Endometrial microvascular endothelial cells (primary cell): Measurements from ENCODE around the gene FAM111A. TPM values are rescaled to one million over a fixed set of nuclear protein-coding genes. Genes with fewer than 3 reads are reported as not detected.

Experiments used
- in situ Hi-C: cut with HindIII; loops from 2 replicates; pipeline ENCODE4 v1.10.0; 2017; ENCODE audit warnings: low sequenced_read_pairs, low pct_unique_long_range_greater_than_20kb; ENCODE audit errors: inconsistent ontology term
- total RNA-seq: library from RNA; depleted of rRNA; stranded (reverse); fragments of >200 nt; gene quantifications from one replicate; pipeline ENCODE4 v1.2.3, GENCODE V29; 2015; ENCODE audit errors: inconsistent ontology term

FAM111A gene
- total RNA-seq, 1 donor from 2014 or later: 61.5 TPM

DNA sequence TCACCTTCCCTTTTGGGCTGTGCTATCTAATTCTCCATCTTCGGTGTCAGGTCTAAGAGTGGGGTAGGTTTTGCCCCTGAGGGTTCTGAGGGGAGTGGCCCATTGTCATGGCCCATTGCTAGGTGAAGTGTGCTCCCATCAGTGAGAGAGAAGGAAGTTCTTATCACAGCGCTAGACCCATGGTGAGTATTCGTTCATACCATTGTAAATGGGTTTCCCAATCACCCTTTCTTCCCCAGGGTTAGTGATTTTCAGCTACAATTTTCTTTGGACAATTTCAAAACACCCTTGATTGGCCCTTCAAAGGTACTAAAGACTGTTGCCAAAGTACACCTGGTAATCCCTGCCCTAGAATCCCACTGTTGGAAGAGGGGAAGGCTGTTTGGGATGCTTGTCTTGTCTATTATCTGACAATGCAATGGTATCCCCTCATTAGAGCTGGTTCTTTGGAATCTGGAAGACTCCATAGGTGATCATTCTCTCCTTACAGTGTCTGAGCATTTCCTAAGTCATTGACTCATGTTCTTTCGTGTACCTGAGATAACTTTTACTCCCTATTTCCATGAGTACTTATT lies 49.9 kb downstream of the FAM111A start:
- in situ Hi-C loops: no loop called here

DNA sequence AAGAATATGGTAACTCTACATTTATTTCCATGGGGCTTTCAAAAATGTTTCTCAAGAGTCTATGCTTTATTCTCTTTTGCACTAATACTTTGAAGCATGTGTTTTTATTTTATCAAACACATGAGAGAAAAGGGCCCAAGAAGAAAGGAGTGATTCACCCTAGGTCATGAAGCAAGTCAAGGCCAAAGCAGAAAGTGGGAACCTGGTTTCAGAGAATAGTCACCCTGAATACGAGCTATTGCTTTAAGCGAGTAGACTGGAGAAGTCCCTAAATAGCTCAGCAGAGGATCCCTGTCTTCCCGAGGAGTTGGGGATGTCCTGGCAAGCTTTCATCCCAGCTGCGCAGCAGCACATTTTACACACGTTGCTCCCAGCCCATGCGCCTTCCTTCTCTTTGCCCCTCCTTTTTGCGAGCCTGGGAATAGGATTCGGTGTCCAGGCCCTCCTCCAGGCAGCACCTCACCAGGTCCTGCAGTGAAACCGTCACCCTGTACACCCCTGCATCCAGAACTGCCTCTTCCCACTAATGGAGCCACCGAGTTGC lies 51.0 kb downstream of the FAM111A start:
- in situ Hi-C loops: no loop called here

DNA sequence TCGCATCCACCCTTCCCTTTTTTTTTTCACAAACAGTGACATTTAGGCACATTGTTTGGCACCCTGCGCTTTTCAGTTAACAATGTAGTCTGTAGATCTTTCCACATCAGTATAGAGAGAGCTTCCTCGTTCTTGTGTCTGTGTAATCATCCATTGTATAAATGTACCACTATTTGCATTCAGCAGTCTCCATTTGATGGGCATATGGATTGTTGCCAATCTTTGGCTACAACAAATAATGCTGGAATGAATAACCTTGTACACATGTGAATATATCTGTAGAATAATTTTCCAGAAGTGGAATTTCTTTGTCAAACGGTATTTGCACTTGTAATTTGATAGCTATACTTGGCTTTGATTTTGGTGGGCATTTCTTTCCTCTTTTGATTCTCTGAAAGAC lies 52.9 kb downstream of the FAM111A start:
- in situ Hi-C loops: no loop called here

DNA sequence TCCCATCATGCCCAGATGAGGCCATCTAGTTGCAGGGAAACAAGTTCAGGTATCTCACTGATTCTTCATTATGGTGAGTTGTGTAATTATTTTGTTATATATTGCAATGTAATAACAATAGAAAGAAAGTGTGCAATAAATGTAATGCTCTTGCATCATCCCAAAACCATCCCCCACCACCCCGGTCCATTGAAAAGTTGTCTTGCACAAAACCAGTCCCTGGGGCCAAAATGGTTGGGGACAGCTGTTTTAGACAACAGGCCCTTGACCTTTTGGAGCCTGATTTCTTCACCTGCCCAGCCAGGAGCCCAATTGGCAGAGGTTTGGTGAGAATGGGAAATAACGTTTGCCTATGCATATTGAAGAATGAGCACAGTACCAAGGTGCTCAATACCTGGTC lies 54.1 kb downstream of the FAM111A start:
- in situ Hi-C loops: no loop called here

DNA sequence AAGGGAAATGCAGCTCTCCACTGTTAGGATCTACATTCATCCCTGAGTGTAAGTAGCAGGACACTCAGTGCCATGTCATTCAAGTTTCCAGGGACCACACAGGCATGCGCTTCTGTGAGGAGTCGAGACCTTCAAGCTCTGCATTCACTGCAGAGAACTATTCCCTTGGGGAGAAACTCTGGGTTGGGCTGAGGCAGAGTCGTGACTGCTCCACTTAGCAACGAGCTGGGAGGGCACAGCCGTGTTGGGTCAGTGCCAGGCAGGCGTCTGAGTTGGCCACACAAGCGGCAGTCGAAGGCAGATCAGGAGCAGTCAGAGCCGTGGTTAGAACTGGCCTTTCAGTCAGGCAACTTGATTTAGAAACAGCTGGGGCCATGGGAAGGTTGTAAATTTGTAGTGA lies 55.3 kb downstream of the FAM111A start:
- in situ Hi-C loops: no loop called here

DNA sequence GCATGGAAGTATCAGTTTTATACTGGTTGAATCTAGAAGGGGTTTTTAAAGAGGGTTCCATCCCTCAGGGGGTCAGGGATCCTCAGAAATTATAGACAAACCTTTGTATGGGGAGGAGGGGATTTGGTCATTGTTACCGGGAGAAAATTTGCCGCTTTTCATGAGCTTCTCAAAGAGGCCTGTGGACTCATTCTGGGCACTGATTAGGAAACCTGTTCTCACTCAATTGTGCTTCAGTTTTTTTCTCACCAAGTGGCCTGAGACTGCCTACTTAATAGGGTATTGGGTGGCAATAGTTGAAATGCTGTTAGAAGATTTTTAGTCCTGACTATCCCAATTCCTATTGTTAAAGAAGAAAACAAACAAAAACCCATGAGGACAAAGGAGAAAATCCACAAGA lies 56.1 kb downstream of the FAM111A start:
- in situ Hi-C loops: no loop called here

DNA sequence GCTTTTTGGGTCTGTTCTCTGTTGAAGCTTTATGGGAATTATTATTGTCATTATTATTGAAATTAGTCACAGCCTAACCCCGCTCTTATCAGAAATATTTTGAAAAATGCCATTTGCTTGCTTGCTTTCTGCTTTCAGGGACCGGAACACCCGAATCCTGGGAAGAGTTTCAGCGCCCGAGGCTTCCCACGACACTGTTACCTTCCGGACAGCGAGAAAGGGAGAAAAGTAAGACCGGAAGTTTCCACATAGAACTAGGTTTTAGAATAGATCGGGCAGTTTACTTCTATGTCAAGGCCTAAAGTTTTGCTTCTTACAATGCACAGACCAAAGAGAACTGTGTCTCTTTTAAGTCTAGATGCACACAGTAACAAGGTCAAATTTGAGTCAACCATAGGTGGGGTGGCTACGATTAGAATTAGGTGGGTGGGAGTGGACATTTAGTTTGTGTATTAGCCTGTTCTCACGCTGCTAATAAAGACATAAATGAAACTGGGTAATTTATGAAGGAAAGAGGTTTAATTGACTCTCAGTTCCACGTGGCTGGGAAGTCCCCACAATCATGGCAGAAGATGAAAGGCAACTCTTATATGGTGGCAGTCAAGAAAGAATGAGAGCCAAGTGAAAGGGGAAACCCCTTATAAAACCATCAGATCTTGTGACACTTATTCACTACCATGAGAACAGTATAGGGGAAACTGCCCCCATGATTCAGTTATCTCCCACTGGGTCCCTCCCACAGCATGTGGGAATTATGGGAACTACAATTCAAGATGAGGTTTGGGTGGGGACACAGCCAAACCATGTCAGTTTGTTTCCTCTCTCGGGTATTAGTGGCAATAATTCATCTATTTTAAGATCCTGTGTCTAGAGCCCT lies 57.1 kb downstream of the FAM111A start:
- in situ Hi-C loops: no loop called here

DNA sequence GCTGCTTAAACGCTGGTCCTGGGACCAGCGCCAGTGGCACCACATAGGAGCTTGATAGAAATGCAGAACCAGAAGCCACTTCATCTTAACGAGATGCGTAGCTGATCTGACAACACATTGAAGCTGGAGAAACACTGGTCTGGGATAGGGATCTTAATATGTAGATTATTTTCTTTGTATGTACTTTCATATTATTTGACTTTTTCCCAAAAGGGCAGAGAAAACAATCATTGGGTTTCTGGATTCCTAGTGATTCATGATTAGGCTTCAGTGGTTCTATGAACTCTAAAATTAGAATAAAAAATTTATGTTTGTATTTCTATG lies 57.7 kb downstream of the FAM111A start:
- in situ Hi-C loops: no loop called here

DNA sequence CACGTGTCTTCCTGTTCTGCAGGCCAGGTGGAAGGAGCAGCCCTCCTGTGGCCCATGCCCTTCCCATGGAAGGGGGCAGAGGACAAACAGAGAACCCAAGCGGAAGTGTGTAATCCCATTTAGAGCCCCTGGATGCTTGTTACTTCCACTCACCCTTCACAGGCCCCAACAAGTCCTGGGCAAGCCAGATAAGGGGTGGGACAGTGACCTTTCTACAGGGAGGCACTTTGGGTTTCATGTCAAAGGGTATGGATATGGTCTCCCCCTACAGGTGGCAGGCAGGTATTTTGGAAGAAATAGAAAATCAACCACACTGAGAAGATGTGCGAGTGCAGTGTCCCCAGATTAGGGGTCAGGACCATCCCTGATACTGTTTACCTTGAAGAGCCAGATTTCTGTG lies 58.7 kb downstream of the FAM111A start:
- in situ Hi-C loops: no loop called here

Other genes with a start within 250 kb of the FAM111A start
- not detected for gene GLYATL1, start 203.4 kb upstream of the FAM111A start, total RNA-seq
- not detected for gene GLYATL1B, start 56.5 kb upstream of the FAM111A start, total RNA-seq
- 14.6 TPM for gene FAM111B, start 35.6 kb upstream of the FAM111A start, total RNA-seq
- not detected for gene DTX4, start 29.3 kb downstream of the FAM111A start, total RNA-seq
- gene MPEG1, start 70.1 kb downstream of the FAM111A start, total RNA-seq: not detected
- not detected for gene OR5AN1, start 216.0 kb downstream of the FAM111A start, total RNA-seq